GM18858 (cell line): ENCODE results near the gene FGFR4.

Source experiments
- ATAC-seq: cut with Tn5 transposase; IDR thresholded peaks from one replicate; pipeline ENCODE4 v1.9.1; 2021; ENCODE audit not compliant: unreplicated experiment

The FGFR4 gene

DNA sequence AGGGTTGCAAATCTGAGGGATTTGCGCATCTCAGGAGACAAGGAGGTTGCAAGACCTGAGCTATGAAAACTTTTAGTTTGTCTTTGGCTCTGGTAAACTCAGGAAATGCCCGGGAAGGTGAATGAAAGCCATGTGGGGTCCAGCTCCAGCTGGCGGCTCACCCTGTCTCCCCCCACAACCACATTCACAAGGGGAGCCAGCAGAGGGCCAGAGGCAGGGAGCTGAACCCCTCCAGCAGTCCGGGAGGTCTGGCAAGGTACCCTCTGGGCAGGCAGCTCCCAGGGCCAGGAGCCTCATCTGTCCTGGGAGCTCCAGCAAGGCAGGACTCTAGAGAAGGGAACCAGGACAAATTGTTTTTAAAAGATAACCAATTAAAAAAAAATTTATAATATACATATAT, 2.5 kb upstream of the FGFR4 start:
- no peak for ATAC-seq

DNA sequence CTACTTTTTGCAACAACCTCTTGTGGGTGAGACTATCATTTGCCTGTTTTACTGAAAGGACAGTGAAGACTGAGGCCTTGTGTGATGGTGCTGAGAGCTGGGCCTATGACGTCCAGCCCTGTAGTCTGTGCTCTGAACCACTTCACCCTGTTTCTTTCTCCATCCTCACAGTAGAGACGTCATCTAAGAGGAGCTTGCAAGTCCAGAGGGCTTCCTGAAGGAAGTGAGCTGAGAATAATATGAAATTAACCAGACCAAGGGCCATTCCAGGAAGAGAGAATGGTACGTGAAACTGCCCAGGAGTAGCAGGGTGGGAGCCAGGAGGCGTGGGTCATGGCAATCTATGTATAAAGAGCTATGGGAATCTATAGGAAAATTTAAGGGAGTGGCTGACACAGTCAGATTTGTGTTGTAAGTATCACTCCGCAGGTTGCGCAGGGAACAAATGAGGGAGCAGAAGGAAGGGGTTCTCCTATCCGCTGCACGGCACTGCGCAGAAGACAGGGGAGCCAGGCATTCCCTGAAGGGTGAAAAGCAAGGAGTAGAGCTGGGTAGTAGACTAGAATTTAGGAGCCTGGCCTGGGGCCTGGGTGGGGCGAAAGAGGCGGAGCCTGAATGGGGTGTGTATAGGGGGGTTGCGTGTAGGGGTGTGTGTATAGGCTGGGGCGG, 596 bp upstream of the FGFR4 start:
- ATAC-seq = no peak

DNA sequence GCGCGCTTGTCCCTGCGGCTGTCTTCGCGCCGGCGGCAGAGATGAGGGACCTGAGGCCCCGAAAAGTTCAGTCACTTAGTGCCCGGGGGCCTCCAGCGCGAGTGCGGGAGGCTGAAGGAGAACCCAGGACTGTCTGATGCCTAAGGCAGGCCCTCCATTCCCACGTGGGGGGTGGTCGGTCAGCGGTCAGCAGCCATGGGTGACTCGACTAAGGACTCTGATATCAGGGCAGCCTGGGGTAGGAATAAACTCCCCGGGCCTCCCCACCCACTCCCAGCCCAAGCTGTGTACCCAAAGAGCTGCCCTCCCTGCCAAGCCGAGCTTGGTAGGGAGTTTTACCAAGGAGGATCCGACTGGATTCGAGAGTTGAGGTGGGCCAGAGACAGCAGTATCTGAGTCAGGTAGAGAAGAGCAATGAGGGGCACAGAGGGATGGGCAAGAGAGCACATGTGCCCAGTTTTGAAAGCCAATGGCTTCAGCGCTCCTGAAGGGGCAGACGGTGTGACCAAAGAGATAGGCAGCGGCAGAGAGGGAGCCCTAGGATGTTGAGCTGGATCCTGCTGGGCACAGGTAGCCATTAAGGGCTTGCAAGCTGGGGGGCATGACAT, 787 bp downstream of the FGFR4 start:
- ATAC-seq = no peak

DNA sequence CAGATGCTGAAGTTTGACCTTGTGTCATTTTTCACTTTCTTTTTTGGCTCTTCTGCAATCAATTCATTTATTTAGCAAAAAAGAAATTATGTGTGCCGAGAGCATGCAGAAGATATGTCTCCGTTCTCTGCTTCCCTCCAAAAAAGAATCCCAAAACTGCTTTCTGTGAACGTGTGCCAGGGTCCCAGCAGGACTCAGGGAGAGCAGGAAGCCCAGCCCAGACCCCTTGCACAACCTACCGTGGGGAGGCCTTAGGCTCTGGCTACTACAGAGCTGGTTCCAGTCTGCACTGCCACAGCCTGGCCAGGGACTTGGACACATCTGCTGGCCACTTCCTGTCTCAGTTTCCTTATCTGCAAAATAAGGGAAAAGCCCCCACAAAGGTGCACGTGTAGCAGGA, 2.4 kb downstream of the FGFR4 start:
- no peak for ATAC-seq

DNA sequence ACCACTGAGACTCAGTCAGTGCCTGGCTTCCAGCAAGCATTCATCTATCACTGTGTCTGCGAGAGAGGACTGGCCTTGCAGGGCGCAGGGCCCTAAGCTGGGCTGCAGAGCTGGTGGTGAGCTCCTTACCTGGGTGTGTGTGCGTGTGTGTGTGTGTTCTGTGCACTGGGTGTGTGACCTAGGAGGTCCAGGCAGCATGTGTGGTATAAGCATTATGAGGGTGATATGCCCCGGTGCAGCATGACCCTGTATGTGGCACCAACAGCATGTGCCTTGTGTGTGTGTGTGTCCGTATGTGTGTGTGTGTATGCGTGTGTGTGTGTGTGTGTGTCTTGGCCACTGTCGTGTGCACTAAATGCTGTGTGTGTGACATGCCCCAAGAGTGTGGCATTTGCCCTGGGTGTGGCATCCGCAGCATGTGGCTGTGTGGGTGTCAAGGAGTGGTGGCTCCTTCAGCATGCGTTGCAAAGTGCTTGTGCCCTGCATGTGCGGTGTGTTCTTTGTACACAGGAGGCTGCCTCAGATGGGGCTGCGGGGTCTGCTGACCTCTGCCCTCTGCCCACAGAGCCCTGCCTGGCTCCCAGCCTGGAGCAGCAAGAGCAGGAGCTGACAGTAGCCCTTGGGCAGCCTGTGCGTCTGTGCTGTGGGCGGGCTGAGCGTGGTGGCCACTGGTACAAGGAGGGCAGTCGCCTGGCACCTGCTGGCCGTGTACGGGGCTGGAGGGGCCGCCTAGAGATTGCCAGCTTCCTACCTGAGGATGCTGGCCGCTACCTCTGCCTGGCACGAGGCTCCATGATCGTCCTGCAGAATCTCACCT, 3.3 kb downstream of the FGFR4 start:
- ATAC-seq = no peak

DNA sequence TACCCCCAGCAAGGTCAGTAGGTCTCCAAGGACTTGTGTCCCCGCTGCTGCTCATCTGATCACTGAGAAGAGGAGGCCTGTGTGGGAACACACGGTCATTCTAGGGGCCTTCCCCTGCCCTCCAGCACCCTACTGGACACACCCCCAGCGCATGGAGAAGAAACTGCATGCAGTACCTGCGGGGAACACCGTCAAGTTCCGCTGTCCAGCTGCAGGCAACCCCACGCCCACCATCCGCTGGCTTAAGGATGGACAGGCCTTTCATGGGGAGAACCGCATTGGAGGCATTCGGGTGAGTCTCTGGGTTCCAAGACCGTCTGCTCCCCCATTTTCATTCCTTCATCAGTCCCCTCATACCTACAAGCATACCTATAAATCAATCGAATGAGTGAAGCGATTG, 4.1 kb downstream of the FGFR4 start:
- ATAC-seq = no peak

DNA sequence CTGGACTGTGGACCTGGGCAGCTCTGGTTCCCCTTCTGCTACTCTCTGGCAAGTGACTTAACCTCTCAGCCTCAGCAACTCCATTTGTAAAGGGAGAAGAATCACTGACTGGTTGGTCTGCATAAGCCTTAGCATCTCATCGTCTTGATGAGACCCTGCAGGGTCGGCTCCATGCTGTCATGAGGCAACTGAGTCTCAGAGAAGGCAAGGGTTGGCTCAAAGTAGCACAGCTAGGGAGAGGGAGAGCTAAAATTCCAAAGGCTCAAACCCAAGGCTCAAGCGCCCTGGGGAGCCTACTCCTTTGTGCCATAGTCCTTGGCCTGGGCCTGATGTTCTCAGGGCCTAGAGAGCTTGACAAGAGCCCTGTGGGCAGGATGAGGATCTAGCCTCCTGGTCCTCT, 4.5 kb downstream of the FGFR4 start:
- no peak for ATAC-seq

DNA sequence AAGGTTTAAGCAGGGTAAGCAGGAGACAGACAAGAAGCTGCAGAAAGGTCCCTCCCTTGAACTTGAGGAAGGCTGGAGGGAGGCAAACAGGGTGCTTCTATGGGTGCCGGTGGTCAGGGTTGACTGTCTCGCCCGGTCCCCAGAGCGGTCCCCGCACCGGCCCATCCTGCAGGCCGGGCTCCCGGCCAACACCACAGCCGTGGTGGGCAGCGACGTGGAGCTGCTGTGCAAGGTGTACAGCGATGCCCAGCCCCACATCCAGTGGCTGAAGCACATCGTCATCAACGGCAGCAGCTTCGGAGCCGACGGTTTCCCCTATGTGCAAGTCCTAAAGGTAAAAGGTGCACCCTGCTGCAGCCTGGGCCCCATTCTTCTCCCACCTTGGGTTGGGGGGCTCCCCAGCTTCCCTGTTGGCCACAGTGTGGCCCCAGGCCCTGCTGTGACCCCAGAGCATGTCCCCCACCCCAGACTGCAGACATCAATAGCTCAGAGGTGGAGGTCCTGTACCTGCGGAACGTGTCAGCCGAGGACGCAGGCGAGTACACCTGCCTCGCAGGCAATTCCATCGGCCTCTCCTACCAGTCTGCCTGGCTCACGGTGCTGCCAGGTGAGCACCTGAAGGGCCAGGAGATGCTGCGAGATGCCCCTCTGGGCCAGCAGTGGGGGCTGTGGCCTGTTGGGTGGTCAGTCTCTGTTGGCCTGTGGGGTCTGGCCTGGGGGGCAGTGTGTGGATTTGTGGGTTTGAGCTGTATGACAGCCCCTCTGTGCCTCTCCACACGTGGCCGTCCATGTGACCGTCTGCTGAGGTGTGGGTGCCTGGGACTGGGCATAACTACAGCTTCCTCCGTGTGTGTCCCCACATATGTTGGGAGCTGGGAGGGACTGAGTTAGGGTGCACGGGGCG, 5.7 kb downstream of the FGFR4 start:
- ATAC-seq = no peak

DNA sequence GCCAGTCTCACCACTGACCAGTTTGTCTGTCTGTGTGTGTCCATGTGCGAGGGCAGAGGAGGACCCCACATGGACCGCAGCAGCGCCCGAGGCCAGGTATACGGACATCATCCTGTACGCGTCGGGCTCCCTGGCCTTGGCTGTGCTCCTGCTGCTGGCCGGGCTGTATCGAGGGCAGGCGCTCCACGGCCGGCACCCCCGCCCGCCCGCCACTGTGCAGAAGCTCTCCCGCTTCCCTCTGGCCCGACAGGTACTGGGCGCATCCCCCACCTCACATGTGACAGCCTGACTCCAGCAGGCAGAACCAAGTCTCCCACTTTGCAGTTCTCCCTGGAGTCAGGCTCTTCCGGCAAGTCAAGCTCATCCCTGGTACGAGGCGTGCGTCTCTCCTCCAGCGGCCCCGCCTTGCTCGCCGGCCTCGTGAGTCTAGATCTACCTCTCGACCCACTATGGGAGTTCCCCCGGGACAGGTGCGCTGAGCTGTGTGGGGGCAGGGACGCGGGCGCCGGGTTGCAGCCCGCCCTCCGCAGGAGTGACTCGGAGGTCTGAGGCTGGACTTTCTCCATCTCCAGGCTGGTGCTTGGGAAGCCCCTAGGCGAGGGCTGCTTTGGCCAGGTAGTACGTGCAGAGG, 6.5 kb downstream of the FGFR4 start:
- ATAC-seq = no peak

DNA sequence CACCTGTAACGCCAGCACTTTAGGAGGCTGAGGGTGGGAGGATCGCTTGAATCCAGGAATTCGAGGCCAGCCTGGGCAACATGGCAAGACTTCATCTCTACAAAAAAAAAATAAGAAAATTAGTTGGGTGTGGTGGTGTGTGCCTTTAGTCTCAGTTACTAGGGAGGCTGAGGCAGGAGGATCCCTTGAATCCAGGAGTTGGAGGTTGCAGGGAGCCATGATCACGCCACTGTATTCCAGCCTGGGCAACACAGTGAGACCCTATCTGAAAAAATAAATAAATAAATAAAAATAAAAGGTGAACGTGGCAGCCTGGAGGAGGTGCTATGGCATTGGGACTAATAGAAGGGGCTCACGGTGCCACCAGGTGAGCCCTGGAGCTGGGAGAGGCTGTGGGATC, 7.1 kb downstream of the FGFR4 start:
- ATAC-seq = no peak

DNA sequence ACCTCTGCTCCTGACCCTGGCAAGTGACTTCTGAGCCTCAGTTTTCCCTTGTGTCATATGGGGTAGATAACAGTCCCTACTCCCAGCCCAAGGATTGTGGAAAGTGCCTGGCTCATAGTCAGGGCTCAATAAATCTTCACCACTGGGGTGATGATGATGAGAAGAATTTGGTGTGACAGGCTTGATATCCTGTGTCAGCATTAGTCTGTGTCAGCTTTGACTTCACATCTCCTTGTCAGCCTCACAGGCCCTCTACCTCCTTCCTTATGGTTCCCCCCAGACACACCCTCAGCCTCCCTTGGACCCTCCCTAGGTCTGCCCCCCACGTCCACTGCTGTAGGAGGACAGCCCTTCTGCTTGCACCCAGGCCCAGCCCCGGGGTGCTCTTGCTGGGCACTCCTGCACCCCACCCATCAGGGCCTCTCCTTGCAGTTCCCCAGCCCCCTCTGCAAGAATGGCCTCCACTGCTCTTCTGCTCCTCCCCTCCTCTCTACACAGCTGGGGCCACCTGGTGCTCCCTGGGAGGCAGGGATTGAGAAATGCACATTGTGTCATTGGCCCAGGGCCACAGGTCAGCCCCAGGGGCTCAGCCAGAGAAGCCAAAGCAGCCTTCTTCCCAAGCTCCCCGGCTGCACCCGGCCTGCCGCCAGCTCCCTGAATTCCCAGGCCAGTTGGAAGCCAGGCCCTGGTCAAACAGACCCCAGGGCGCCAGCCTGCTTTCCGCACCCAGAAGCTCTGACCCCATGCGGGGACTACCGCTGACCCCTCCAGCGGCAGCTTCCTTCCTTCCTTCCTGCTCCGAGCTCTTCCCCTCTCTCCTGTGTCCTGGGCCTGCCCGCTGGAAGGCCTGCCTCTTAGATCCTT, 7.7 kb downstream of the FGFR4 start:
- no peak for ATAC-seq

DNA sequence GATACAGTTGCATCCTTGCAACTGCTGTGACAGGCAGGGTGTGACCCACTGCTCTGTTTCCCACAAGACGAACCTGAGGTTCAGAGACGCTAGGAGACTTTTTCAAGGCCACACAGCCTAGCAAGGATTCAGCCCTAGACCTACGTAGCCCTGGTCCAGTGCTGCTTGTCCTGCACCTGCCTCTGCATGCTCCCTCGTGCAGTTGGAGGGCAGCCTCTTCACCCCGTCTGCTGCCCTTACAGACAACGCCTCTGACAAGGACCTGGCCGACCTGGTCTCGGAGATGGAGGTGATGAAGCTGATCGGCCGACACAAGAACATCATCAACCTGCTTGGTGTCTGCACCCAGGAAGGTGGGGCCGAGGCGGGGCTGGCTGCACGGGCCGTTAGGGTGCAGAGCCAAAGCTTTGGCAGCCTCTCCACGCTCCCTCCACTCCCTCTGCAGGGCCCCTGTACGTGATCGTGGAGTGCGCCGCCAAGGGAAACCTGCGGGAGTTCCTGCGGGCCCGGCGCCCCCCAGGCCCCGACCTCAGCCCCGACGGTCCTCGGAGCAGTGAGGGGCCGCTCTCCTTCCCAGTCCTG, 8.5 kb downstream of the FGFR4 start:
- ATAC-seq = no peak

DNA sequence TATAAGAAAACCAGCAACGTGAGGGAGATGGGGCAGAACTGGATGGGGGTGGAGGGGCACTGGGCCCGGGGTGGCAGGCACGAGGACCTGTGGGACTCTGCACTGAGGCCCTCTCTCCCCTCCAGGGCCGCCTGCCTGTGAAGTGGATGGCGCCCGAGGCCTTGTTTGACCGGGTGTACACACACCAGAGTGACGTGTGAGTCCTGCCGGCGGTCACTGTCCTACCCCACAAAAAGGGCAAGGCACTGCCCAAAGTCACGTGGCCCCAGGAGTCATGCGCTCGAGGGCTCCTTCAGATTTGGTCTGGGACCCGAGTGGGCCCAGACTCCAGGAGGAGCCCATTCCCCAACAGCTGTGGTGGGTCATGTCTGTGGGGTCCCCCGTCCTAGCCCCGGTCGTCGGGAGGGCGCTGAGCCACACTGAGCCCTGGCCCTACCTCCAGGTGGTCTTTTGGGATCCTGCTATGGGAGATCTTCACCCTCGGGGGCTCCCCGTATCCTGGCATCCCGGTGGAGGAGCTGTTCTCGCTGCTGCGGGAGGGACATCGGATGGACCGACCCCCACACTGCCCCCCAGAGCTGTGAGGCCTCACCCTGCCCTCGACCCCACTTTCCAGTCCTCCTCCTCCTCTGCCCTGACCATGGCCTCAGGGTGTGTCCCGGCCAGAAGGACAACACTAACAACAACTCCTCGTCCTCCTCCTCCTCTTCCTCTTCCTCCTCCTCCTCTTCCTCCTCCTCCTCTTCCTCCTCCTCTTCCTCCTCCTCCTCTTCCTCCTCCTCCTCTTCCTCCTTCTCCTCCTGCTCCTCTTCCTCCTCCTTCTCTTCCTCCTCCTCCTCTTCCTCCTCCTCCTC, 9.7 kb downstream of the FGFR4 start:
- ATAC-seq = no peak

DNA sequence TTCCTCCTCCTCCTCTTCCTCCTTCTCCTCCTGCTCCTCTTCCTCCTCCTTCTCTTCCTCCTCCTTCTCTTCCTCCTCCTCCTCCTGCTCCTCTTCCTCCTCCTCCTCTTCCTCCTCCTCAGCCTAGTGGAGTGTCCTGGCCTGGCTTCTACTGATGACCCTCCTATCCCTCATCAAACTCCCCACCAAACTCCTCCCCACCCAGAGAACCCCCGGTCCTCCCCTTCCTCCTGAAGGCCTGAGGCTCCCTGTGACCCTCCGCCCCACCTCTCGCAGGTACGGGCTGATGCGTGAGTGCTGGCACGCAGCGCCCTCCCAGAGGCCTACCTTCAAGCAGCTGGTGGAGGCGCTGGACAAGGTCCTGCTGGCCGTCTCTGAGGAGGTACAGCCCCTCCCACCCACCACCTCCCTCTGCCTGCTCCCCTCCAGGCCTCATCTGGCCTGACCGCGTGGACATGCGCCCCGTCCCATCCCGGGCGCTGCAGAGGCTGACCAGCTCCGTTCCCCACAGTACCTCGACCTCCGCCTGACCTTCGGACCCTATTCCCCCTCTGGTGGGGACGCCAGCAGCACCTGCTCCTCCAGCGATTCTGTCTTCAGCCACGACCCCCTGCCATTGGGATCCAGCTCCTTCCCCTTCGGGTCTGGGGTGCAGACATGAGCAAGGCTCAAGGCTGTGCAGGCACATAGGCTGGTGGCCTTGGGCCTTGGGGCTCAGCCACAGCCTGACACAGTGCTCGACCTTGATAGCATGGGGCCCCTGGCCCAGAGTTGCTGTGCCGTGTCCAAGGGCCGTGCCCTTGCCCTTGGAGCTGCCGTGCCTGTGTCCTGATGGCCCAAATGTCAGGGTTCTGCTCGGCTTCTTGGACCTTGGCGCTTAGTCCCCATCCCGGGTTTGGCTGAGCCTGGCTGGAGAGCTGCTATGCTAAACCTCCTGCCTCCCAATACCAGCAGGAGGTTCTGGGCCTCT, 10.6 kb downstream of the FGFR4 start:
- no peak for ATAC-seq

DNA sequence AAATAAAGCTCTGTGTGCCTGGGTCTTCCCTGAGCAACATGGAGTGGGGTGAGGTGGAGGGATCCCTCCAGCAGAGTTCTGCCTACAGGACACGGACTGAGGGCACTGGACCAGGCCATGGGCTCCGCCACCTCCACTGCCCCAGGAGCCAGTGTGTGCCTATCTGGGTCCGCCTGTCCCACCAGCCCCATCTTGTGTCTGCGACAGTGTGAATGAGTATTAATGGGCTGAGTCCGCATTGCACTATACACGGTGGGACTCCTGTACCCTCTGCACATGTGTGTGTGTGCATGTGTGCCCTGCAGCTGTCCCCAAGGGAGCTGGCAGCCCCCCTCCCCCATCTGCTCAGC, 11.4 kb downstream of the FGFR4 start:
- ATAC-seq = no peak

DNA sequence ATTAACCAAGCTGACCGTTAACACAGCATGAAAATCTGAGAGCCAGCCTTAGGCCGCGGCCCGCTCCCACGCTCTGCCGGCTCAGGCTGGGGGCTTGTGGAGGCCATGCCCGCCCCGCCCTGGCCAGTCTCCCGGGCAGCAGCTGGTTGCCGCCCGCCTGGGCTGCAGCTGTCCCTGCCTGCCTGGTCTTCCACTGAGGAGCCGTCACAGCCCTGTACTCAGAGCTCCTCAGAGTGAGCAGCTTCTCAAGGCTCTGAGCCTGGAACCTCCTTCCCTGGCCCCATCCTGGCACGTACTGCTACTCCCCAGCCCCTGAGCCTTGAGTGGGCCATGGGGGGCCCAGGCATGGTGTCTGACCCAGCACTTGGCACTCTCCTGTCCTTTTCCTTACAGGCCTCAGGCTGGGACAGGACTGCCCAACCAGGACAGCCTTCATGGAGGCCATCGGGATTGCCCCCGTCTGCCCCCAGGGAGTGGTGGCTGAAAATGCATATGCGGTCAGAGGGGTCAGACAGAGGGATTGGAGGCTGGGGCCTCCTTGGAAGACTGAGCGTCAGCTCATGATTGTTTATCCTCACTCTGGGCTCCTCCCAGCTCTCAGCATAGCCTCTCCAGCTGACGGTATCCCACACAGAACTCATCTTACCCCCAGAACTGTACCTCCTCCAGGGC, 11.9 kb downstream of the FGFR4 start:
- no peak for ATAC-seq
